Loucy (cell line): ENCODE measurements around the gene TMEM132A.

ENCODE experiments used
- H2AFZ ChIP-seq: fragments of 200-600 bp; sonication (generic); 2 replicates; pipeline ENCODE4 v1.6.0; 2016; ENCODE audit warnings: antibody characterized with exemption, mild to moderate bottlenecking, low read length, moderate library complexity
- H3F3A ChIP-seq: fragments of 200-600 bp; 2 replicates; pipeline ENCODE4 v1.6.0; 2016; ENCODE audit warnings: antibody characterized with exemption, low read depth, mild to moderate bottlenecking
- H3K27me3 ChIP-seq: fragments of 200-600 bp; sonication (generic); 2 replicates; pipeline ENCODE4 v1.6.1; 2014; ENCODE audit warnings: low read length, mild to moderate bottlenecking; ENCODE audit not compliant: insufficient read depth, poor library complexity, severe bottlenecking
- H3K36me3 ChIP-seq: fragments of 200-600 bp; sonication (generic); 2 replicates; pipeline ENCODE4 v1.6.1; 2016; ENCODE audit warnings: low read length; ENCODE audit not compliant: insufficient read depth
- H3K4me1 ChIP-seq: fragments of 200-600 bp; sonication (generic); 2 replicates; pipeline ENCODE4 v1.5.1; 2014; ENCODE audit warnings: low read length, mild to moderate bottlenecking; ENCODE audit not compliant: insufficient read depth, poor library complexity, severe bottlenecking
- H3K4me2 ChIP-seq: fragments of 200-600 bp; sonication (generic); 2 replicates; pipeline ENCODE4 v1.6.0; 2014; ENCODE audit warnings: antibody characterized with exemption, low read length, low read depth, mild to moderate bottlenecking; ENCODE audit not compliant: poor library complexity, severe bottlenecking
- H3K4me3 ChIP-seq: fragments of 200-600 bp; sonication (generic); 2 replicates; pipeline ENCODE4 v1.5.1; 2014; ENCODE audit warnings: low read length, mild to moderate bottlenecking, mixed read lengths; ENCODE audit not compliant: poor library complexity, severe bottlenecking
- H3K79me2 ChIP-seq: fragments of 200-600 bp; sonication (generic); 2 replicates; pipeline ENCODE4 v1.6.1; 2014; ENCODE audit warnings: low read length; ENCODE audit not compliant: insufficient read depth
- H3K9ac ChIP-seq: fragments of 200-600 bp; sonication (generic); 2 replicates; pipeline ENCODE4 v1.6.0; 2014; ENCODE audit warnings: mild to moderate bottlenecking, low read depth, low read length, moderate library complexity; ENCODE audit not compliant: poor library complexity, severe bottlenecking
- H3K9me2 ChIP-seq: fragments of 200-600 bp; sonication (generic); replicated peaks from 2 replicates; pipeline ENCODE4 v1.6.1; 2016; ENCODE audit warnings: low read depth, low read length, mixed read lengths
- H3K9me3 ChIP-seq: fragments of 200-600 bp; sonication (generic); 2 replicates; pipeline ENCODE4 v1.6.1; 2014; ENCODE audit warnings: mild to moderate bottlenecking, antibody characterized with exemption, low read length, low read depth; ENCODE audit not compliant: insufficient read depth
- H4K20me1 ChIP-seq: fragments of 200-600 bp; sonication (generic); 2 replicates; pipeline ENCODE4 v1.6.0; 2014; ENCODE audit warnings: antibody characterized with exemption, low read length, mild to moderate bottlenecking; ENCODE audit not compliant: insufficient read depth, poor library complexity, severe bottlenecking
- EZH2phosphoT487 ChIP-seq: fragments of 200-600 bp; IDR thresholded peaks from 2 replicates; pipeline ENCODE4 v1.6.1; 2018; ENCODE audit warnings: antibody characterized with exemption, mild to moderate bottlenecking, moderate library complexity, borderline replicate concordance
- TF ChIP-seq, protein P1 (sequence below): fragments of 200-600 bp; sonication (generic); conservative IDR thresholded peaks from 2 replicates; pipeline ENCODE4 v1.5.1; 2014; ENCODE audit warnings: mild to moderate bottlenecking, antibody characterized with exemption, low read length

TMEM132A gene

DNA sequence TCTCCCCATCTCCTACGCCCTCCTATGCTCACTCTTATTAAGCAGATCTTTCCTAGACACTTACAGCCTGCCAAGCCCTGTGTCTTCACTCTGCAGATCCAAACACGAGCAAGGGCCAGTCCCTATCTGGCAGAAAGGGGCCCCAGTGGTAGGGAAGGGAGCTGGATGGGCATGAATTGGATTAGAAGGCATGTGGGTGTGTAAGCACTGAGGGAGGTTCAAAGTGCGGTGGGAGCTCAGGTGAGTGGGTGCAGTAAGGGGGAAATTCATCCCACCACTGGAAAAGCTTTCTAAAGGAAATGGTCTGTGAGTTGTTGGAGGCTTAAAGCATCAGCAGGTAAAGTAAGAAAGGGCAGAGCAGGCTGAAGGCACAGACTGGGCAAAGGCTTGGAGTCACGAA, 5.5 kb downstream of the TMEM132A start:
- Histone ChIP-seq H3K9me2 (no peaks in the 10 kb centered on the region), H3K9me3 (no peaks in the 10 kb centered on the region), H3K4me1 (peaks cover 7% of the 10 kb centered on the region), H3K27me3 (no peaks in the 10 kb centered on the region), H3K4me2 (no peak overlapping the region), H3K36me3 (no peaks in the 10 kb centered on the region), H3F3A (no peaks in the 10 kb centered on the region), H3K79me2 (no peaks in the 10 kb centered on the region), H2AFZ (no peak overlapping the region), H3K9ac (no peak overlapping the region), H3K4me3 (no peak overlapping the region), H4K20me1 (no peaks in the 10 kb centered on the region)
- TF ChIP-seq, protein P1, sequence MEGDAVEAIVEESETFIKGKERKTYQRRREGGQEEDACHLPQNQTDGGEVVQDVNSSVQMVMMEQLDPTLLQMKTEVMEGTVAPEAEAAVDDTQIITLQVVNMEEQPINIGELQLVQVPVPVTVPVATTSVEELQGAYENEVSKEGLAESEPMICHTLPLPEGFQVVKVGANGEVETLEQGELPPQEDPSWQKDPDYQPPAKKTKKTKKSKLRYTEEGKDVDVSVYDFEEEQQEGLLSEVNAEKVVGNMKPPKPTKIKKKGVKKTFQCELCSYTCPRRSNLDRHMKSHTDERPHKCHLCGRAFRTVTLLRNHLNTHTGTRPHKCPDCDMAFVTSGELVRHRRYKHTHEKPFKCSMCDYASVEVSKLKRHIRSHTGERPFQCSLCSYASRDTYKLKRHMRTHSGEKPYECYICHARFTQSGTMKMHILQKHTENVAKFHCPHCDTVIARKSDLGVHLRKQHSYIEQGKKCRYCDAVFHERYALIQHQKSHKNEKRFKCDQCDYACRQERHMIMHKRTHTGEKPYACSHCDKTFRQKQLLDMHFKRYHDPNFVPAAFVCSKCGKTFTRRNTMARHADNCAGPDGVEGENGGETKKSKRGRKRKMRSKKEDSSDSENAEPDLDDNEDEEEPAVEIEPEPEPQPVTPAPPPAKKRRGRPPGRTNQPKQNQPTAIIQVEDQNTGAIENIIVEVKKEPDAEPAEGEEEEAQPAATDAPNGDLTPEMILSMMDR = no peak
- TF ChIP-seq EZH2phosphoT487 = no peak

DNA sequence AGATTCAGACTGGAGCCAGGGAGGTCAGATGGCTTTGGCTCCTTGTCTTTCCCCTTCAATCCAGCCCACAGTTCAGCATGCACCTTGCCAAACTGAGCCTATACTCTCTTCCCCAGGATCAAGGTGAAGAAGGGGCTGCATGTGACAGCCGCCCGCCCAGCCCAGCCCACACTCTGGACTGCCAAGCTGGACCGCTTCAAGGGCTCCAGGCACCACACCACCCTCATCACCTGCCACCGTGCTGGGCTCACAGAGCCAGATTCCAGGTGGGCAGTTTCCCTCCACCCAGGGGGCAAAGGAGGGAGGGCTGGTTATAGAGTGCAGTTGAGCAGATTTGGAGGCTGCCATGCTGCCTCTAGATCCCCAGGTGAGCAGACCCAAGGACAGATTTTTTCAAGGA, 6.1 kb downstream of the TMEM132A start:
- H3K4me3 ChIP-seq = no peak overlapping the region
- TF ChIP-seq EZH2phosphoT487 = no peak
- TF ChIP-seq, protein P1 = no peak
- H4K20me1 ChIP-seq = no peaks in the 10 kb centered on the region
- no peak overlapping the region for H3K9ac ChIP-seq
- peaks cover under 1% of the 10 kb centered on the region for H3K4me1 ChIP-seq
- no peaks in the 10 kb centered on the region for H3K36me3 ChIP-seq
- no peak overlapping the region for H2AFZ ChIP-seq
- H3K27me3 ChIP-seq = no peaks in the 10 kb centered on the region
- H3K79me2 ChIP-seq = no peaks in the 10 kb centered on the region
- H3K9me2 ChIP-seq = no peaks in the 10 kb centered on the region
- H3K4me2 ChIP-seq = no peak overlapping the region
- H3F3A ChIP-seq = no peaks in the 10 kb centered on the region
- no peaks in the 10 kb centered on the region for H3K9me3 ChIP-seq

DNA sequence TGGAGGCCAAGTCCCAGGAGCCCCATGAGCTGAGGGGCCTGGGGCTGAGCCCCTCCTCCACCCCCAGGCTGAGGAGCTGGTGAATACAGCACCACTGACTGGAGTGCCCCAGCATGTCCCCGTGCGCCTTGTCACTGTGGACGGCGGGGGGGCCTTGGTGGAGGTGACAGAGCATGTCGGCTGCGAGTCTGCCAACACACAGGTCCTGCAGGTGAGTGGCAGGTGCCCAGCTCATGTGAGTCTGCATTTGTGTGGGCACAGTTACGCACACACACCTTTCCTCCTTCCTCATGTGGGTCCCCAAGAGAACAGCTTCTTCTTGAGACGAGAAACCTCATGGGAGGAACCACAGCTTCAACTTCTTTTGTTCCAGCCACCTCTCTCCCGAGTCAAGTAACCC, 7.7 kb downstream of the TMEM132A start:
- Histone ChIP-seq H3K4me1 (no peaks in the 10 kb centered on the region), H2AFZ (no peak overlapping the region), H3K9me2 (no peaks in the 10 kb centered on the region), H3K79me2 (no peaks in the 10 kb centered on the region), H3K36me3 (no peaks in the 10 kb centered on the region), H3K9me3 (no peaks in the 10 kb centered on the region), H3K9ac (no peak overlapping the region), H4K20me1 (no peaks in the 10 kb centered on the region), H3F3A (no peaks in the 10 kb centered on the region), H3K4me3 (no peak overlapping the region), H3K27me3 (no peaks in the 10 kb centered on the region), H3K4me2 (no peak overlapping the region)
- TF ChIP-seq EZH2phosphoT487 = no peak
- TF ChIP-seq, protein P1 = no peak
